ENCODE data around the gene CTNND2.

Gene CTNND2

DNA sequence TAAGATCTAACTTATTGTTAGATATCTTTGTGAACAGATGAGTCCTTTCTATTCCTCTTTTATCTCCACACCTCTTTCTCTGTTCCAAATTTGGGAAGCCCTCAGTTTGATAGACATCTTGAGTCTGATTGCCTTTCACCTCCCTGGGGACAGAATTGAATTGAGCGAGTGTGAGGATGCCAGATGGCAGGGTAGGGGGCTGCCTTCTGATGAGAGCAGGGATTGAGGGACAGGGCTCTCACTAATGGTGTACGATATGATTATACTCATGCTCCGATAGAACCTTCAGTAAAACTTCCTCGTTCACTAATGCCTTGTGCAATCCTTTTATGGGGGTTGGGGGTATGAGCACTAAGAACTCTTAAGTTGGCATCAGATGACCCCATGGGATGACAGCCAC is 971.1 kb downstream of the CTNND2 start:
- no peak for DNase-seq (ENCODE audit: low read depth in 2 of 2)

DNA sequence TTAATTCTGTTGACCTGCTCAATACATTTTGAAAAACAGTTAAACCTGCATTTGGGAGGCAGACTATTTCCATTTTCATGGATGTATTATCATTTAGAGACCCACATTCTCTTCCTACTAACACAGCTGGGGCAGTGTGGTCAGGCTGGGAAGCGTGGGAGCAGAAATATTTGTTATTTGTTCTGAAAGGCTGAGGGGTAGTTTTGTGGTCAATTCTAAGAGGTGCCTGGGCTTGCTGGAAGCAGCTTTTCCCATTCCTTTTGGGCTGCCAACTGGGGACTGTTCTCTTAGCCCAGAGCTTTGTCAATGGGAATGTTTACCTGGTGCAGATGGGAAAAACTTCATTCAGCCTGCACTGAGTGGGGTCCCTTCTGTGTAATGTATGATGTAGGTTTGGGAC is 971.8 kb downstream of the CTNND2 start:
- DNase-seq (ENCODE audit: low read depth in 2 of 2): no peak

DNA sequence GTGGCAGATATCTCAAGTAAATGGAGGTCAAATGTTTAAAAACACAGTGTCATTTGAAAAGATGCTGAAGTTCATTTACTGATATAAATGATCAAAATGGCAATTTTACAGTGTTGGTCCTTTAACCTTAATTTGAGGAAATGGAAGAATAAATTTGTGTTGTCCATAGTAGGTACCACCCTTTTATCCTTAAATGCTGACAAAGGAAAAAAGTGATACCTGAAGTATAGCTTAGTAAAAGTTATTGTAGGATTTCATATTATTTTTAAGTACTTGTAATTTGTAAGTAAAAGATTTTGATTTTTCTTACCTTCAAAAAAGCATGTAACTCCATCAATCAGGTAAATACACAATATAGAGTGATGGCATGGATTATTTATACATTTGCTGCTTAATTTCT is 976.6 kb downstream of the CTNND2 start:
- DNase-seq (ENCODE audit: low read depth in 2 of 2): no peak

DNA sequence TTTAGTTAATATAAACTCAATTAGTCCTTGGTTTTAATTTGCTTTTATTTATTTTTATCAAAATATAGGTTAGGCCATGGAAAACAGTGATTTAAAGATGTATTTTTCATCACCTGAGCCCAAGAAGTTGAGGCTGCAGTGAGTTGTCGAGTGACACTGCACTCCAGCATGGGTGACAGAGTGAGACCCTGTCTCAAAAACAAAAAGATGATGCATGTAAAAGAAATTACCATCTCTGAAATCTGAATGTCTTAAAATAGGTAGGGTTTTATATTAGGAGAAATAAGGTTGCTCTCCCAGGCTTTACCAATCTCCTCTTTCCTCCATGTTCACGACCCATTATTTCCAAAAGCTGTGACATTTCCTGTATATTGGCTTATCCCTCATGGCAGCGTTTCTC is 980.9 kb downstream of the CTNND2 start:
- DNase-seq (ENCODE audit: low read depth in 2 of 2): no peak
